Loucy (cell line): ENCODE data around the gene SDS.

Source experiments
- H2AFZ ChIP-seq: fragments of 200-600 bp; sonication (generic); 2 replicates; pipeline ENCODE4 v1.6.0; 2016; ENCODE audit warnings: antibody characterized with exemption, mild to moderate bottlenecking, low read length, moderate library complexity
- H3F3A ChIP-seq: fragments of 200-600 bp; 2 replicates; pipeline ENCODE4 v1.6.0; 2016; ENCODE audit warnings: antibody characterized with exemption, low read depth, mild to moderate bottlenecking
- H3K27me3 ChIP-seq: fragments of 200-600 bp; sonication (generic); 2 replicates; pipeline ENCODE4 v1.6.1; 2014; ENCODE audit warnings: low read length, mild to moderate bottlenecking; ENCODE audit not compliant: insufficient read depth, poor library complexity, severe bottlenecking
- H3K36me3 ChIP-seq: fragments of 200-600 bp; sonication (generic); 2 replicates; pipeline ENCODE4 v1.6.1; 2016; ENCODE audit warnings: low read length; ENCODE audit not compliant: insufficient read depth
- H3K4me1 ChIP-seq: fragments of 200-600 bp; sonication (generic); 2 replicates; pipeline ENCODE4 v1.5.1; 2014; ENCODE audit warnings: low read length, mild to moderate bottlenecking; ENCODE audit not compliant: insufficient read depth, poor library complexity, severe bottlenecking
- H3K4me2 ChIP-seq: fragments of 200-600 bp; sonication (generic); 2 replicates; pipeline ENCODE4 v1.6.0; 2014; ENCODE audit warnings: antibody characterized with exemption, low read length, low read depth, mild to moderate bottlenecking; ENCODE audit not compliant: poor library complexity, severe bottlenecking
- H3K4me3 ChIP-seq: fragments of 200-600 bp; sonication (generic); 2 replicates; pipeline ENCODE4 v1.5.1; 2014; ENCODE audit warnings: low read length, mild to moderate bottlenecking, mixed read lengths; ENCODE audit not compliant: poor library complexity, severe bottlenecking
- H3K79me2 ChIP-seq: fragments of 200-600 bp; sonication (generic); 2 replicates; pipeline ENCODE4 v1.6.1; 2014; ENCODE audit warnings: low read length; ENCODE audit not compliant: insufficient read depth
- H3K9ac ChIP-seq: fragments of 200-600 bp; sonication (generic); 2 replicates; pipeline ENCODE4 v1.6.0; 2014; ENCODE audit warnings: mild to moderate bottlenecking, low read depth, low read length, moderate library complexity; ENCODE audit not compliant: poor library complexity, severe bottlenecking
- H3K9me2 ChIP-seq: fragments of 200-600 bp; sonication (generic); replicated peaks from 2 replicates; pipeline ENCODE4 v1.6.1; 2016; ENCODE audit warnings: low read depth, low read length, mixed read lengths
- H3K9me3 ChIP-seq: fragments of 200-600 bp; sonication (generic); 2 replicates; pipeline ENCODE4 v1.6.1; 2014; ENCODE audit warnings: mild to moderate bottlenecking, antibody characterized with exemption, low read length, low read depth; ENCODE audit not compliant: insufficient read depth
- H4K20me1 ChIP-seq: fragments of 200-600 bp; sonication (generic); 2 replicates; pipeline ENCODE4 v1.6.0; 2014; ENCODE audit warnings: antibody characterized with exemption, low read length, mild to moderate bottlenecking; ENCODE audit not compliant: insufficient read depth, poor library complexity, severe bottlenecking
- EZH2phosphoT487 ChIP-seq: fragments of 200-600 bp; IDR thresholded peaks from 2 replicates; pipeline ENCODE4 v1.6.1; 2018; ENCODE audit warnings: antibody characterized with exemption, mild to moderate bottlenecking, moderate library complexity, borderline replicate concordance
- TF ChIP-seq, protein P1 (sequence below): fragments of 200-600 bp; sonication (generic); conservative IDR thresholded peaks from 2 replicates; pipeline ENCODE4 v1.5.1; 2014; ENCODE audit warnings: mild to moderate bottlenecking, antibody characterized with exemption, low read length

SDS gene

GRCh38 chr12:113408756-113409298 is 5.1 kb upstream of the SDS start:
- Histone ChIP-seq H3F3A (no peaks in the 10 kb centered on the region), H3K79me2 (no peaks in the 10 kb centered on the region), H3K4me3 (no peak overlapping the region), H3K27me3 (no peaks in the 10 kb centered on the region), H3K4me1 (no peaks in the 10 kb centered on the region), H4K20me1 (no peaks in the 10 kb centered on the region), H3K9ac (no peak overlapping the region), H3K9me2 (no peaks in the 10 kb centered on the region), H2AFZ (no peak overlapping the region), H3K36me3 (no peaks in the 10 kb centered on the region), H3K4me2 (no peak overlapping the region), H3K9me3 (no peaks in the 10 kb centered on the region)
- TF ChIP-seq, protein P1, sequence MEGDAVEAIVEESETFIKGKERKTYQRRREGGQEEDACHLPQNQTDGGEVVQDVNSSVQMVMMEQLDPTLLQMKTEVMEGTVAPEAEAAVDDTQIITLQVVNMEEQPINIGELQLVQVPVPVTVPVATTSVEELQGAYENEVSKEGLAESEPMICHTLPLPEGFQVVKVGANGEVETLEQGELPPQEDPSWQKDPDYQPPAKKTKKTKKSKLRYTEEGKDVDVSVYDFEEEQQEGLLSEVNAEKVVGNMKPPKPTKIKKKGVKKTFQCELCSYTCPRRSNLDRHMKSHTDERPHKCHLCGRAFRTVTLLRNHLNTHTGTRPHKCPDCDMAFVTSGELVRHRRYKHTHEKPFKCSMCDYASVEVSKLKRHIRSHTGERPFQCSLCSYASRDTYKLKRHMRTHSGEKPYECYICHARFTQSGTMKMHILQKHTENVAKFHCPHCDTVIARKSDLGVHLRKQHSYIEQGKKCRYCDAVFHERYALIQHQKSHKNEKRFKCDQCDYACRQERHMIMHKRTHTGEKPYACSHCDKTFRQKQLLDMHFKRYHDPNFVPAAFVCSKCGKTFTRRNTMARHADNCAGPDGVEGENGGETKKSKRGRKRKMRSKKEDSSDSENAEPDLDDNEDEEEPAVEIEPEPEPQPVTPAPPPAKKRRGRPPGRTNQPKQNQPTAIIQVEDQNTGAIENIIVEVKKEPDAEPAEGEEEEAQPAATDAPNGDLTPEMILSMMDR = no peak
- no peak for TF ChIP-seq EZH2phosphoT487

DNA sequence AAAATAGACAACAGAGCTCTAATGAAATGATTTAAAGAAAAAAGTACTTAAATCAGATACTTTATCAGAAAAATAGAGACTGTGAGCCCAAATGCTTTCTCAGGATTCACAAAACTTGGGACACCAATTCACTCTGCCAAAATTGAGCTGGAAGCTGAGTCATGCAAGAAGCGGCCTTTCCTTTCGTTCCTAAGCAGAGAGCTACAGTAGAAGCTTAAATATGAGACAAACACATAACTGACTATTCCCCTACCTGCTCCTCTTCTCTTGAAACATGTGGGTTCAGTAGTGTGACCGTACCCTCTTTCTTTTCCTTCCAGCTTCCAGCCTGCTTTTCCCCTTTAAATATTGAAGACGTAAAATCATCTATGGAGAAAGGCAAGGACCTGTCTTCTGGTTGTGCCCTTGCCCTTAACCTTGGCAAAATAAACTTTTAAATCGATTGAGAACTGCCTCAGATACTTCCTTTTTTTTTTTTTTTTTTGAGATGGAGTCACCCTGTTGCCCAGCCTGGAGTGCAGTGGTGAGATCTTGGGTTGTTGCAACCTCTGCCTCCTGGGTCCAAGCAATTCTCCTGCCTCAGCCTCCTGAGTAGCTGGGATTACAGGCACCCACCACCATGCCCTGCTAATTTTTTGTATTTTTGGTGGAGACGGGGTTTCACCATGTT is 4.4 kb upstream of the SDS start:
- Histone ChIP-seq H3K4me3 (no peak overlapping the region), H2AFZ (no peak overlapping the region), H3K36me3 (no peaks in the 10 kb centered on the region), H3K79me2 (no peaks in the 10 kb centered on the region), H3K4me1 (no peaks in the 10 kb centered on the region), H3K4me2 (no peak overlapping the region), H3K9me2 (no peaks in the 10 kb centered on the region), H3F3A (no peaks in the 10 kb centered on the region), H3K9me3 (no peaks in the 10 kb centered on the region), H3K27me3 (no peaks in the 10 kb centered on the region), H4K20me1 (no peaks in the 10 kb centered on the region), H3K9ac (no peak overlapping the region)
- no peak for TF ChIP-seq EZH2phosphoT487
- TF ChIP-seq, protein P1 = no peak

- no peaks in the 10 kb centered on the region for H3F3A ChIP-seq
- no peak overlapping the region for H2AFZ ChIP-seq
These were observed 2.0 kb upstream of the SDS start for GRCh38 chr12:113405694-113406093.

More at GRCh38 chr12:113405694-113406093, 2.0 kb upstream of the SDS start:
- H3K9me2 ChIP-seq = no peaks in the 10 kb centered on the region
- no peaks in the 10 kb centered on the region for H3K4me1 ChIP-seq
- no peaks in the 10 kb centered on the region for H3K9me3 ChIP-seq
- no peak overlapping the region for H3K9ac ChIP-seq
- no peaks in the 10 kb centered on the region for H3K27me3 ChIP-seq
- TF ChIP-seq, protein P1 = no peak
- no peaks in the 10 kb centered on the region for H4K20me1 ChIP-seq
- no peak overlapping the region for H3K4me2 ChIP-seq
- H3K79me2 ChIP-seq = no peaks in the 10 kb centered on the region
- H3K36me3 ChIP-seq = no peaks in the 10 kb centered on the region
- no peak overlapping the region for H3K4me3 ChIP-seq
